A549 (cell line): ENCODE measurements around the gene SPP1. TPM values are rescaled to one million over a fixed set of nuclear protein-coding genes. Genes with fewer than 3 reads are reported as not detected.

ENCODE experiments used
- ATAC-seq, 2 experiments: fragments of 200-7000 bp in 1 of 2; fragments of >200 bp in 1 of 2; cut with Nextera tagmentation in 1 of 2; cut with Tn5 transposase in 1 of 2; 3 replicates each; pipeline versions ENCODE4 v1.8.0 to v1.9.1; 2018 to 2020; ENCODE audit warnings: mild to moderate bottlenecking in 1 of 2, moderate library complexity in 1 of 2
- CTCF ChIA-PET: fragments of 300-600 bp; sonication (Branson Sonifier 250); formaldehyde crosslinking; extraction: SDS; loops from one replicate; lab custom pipeline; 2021; ENCODE audit warnings: antibody characterized with exemption, inconsistent platforms; lab: Yijun Ruan, JAX
- POLR2A ChIA-PET: fragments of 350-600 bp; formaldehyde crosslinking; extraction: SDS; loops from one replicate; lab custom pipeline; 2021; ENCODE audit warnings: antibody characterized with exemption, inconsistent platforms; lab: Yijun Ruan, JAX
- DNase-seq, 2 experiments: peaks; one replicate each; pipeline versions ENCODE4 v3.0.0 to v3.0.0-alpha.2; 2011 to 2016; ENCODE audit warnings: low read depth in 1 of 2, low spot score in 1 of 2
- FAIRE-seq: peaks from 2 replicates; lab custom pipeline; 2011; peaks lifted over from hg19 to GRCh38; lab: Jason Lieb, UNC
- H3K27ac ChIP-seq, 2 experiments: fragments of >200 bp; sonication (Bioruptor Twin); formaldehyde crosslinking; 3 replicates each; pipeline ENCODE4 v1.5.1; 2016 to 2017
- H3K4me1 ChIP-seq: fragments of >200 bp; sonication (Bioruptor Twin); formaldehyde crosslinking; 3 replicates; pipeline ENCODE4 v1.6.1; 2016
- H3K4me2 ChIP-seq: fragments of >200 bp; sonication (Bioruptor Twin); formaldehyde crosslinking; 3 replicates; pipeline ENCODE4 v1.6.1; 2016
- H3K4me3 ChIP-seq: fragments of >200 bp; sonication (Bioruptor Twin); formaldehyde crosslinking; 3 replicates; pipeline ENCODE4 v1.5.1; 2016
- H3K9me3 ChIP-seq: fragments of >200 bp; sonication (Bioruptor Twin); formaldehyde crosslinking; 3 replicates; pipeline ENCODE4 v1.6.1; 2016
- CEBPB ChIP-seq, 2 experiments: fragments of >200 bp in 1 of 2; sonication (Bioruptor Twin) in 1 of 2; formaldehyde crosslinking in 1 of 2; IDR thresholded peaks; 2 replicates each; pipeline ENCODE4 v1.6.1; 2012 to 2016
- CHD4 ChIP-seq: fragments of 200-600 bp; sonication (generic); IDR thresholded peaks from 2 replicates; pipeline ENCODE4 v1.6.1; 2016; ENCODE audit warnings: antibody characterized with exemption, mild to moderate bottlenecking, borderline replicate concordance
- ESRRA ChIP-seq: fragments of 150-350 bp; IDR thresholded peaks from 2 replicates; pipeline ENCODE4 v1.6.1; 2014; ENCODE audit warnings: mild to moderate bottlenecking, low read length, borderline replicate concordance
- FOSB ChIP-seq: fragments of 250-450 bp; sonication (Bioruptor Pico); IDR thresholded peaks from 2 replicates; pipeline ENCODE4 v1.5.0; 2020; ENCODE audit warnings: mild to moderate bottlenecking, moderate library complexity
- FOSL2 ChIP-seq, 2 experiments: fragments of 450-650 bp in 1 of 2; fragments of >200 bp in 1 of 2; sonication (Bioruptor Twin) in 1 of 2; formaldehyde crosslinking; IDR thresholded peaks; 2 replicates each; pipeline versions ENCODE4 v1.5.0 to v1.6.1; 2016 to 2020; ENCODE audit warnings: mild to moderate bottlenecking in 1 of 2, moderate library complexity in 1 of 2
- GATA3 ChIP-seq: IDR thresholded peaks from 2 replicates; pipeline ENCODE4 v1.6.1; 2012; ENCODE audit warnings: borderline replicate concordance
- HDAC2 ChIP-seq: fragments of 200-600 bp; sonication (generic); IDR thresholded peaks from 2 replicates; pipeline ENCODE4 v1.6.1; 2016
- HES2 ChIP-seq: fragments of >200 bp; sonication (Bioruptor Twin); formaldehyde crosslinking; IDR thresholded peaks from 2 replicates; pipeline ENCODE4 v1.6.1; 2016
- HEYL ChIP-seq: fragments of 250-450 bp; sonication (Bioruptor Pico); IDR thresholded peaks from 2 replicates; pipeline ENCODE4 v1.8.0; 2021; ENCODE audit warnings: mild to moderate bottlenecking, moderate library complexity
- HOXA7 ChIP-seq: fragments of 250-450 bp; sonication (Bioruptor Pico); IDR thresholded peaks from 2 replicates; pipeline ENCODE4 v1.5.0; 2020; ENCODE audit warnings: mild to moderate bottlenecking, moderate library complexity
- HOXB5 ChIP-seq: fragments of 250-450 bp; sonication (Bioruptor Pico); IDR thresholded peaks from 2 replicates; pipeline ENCODE4 v1.5.0; 2020; ENCODE audit warnings: mild to moderate bottlenecking, moderate library complexity
- JUN ChIP-seq, 2 experiments: fragments of >200 bp; sonication (Bioruptor Twin); formaldehyde crosslinking; IDR thresholded peaks; 2 replicates in 1 of 2; 3 replicates in 1 of 2; pipeline ENCODE4 v1.6.1; 2016 to 2017
- JUNB ChIP-seq: fragments of >200 bp; sonication (Bioruptor Twin); formaldehyde crosslinking; IDR thresholded peaks from 2 replicates; pipeline ENCODE4 v1.6.1; 2016
- MAX ChIP-seq: IDR thresholded peaks from 2 replicates; pipeline ENCODE4 v1.6.1; 2012
- MAZ ChIP-seq: fragments of 150-350 bp; IDR thresholded peaks from 2 replicates; pipeline ENCODE4 v1.6.1; 2014; ENCODE audit warnings: antibody characterized with exemption, low read depth, low read length, borderline replicate concordance
- NPAS2 ChIP-seq: fragments of 250-450 bp; sonication (Bioruptor Pico); IDR thresholded peaks from 2 replicates; pipeline ENCODE4 v1.8.0; 2022; ENCODE audit warnings: mild to moderate bottlenecking, moderate library complexity, borderline replicate concordance
- NR3C1 ChIP-seq: fragments of >200 bp; sonication (Bioruptor Twin); formaldehyde crosslinking; IDR thresholded peaks from 3 replicates; pipeline ENCODE4 v1.6.1; 2017
- PBX3 ChIP-seq: IDR thresholded peaks from 2 replicates; pipeline ENCODE4 v1.6.1; 2012
- PHF8 ChIP-seq: fragments of 200-600 bp; sonication (generic); IDR thresholded peaks from 2 replicates; pipeline ENCODE4 v1.6.1; 2016; ENCODE audit warnings: low read depth, mild to moderate bottlenecking, antibody characterized with exemption, moderate library complexity, borderline replicate concordance
- POLR2A ChIP-seq: IDR thresholded peaks from 2 replicates; pipeline ENCODE4 v1.6.1; 2012; ENCODE audit warnings: mild to moderate bottlenecking, low read length
- RAD21 ChIP-seq, 2 experiments: fragments of >200 bp in 1 of 2; sonication (Bioruptor Twin) in 1 of 2; formaldehyde crosslinking in 1 of 2; IDR thresholded peaks in 1 of 2; conservative IDR thresholded peaks in 1 of 2; 2 replicates in 1 of 2; 3 replicates in 1 of 2; pipeline ENCODE4 v1.6.1; 2012 to 2018; ENCODE audit warnings: inconsistent platforms in 1 of 2
- RARB ChIP-seq: fragments of 250-450 bp; sonication (Bioruptor Pico); IDR thresholded peaks from 2 replicates; pipeline ENCODE4 v1.8.0; 2021; ENCODE audit warnings: mild to moderate bottlenecking, moderate library complexity
- RCOR1 ChIP-seq: fragments of 150-350 bp; IDR thresholded peaks from 2 replicates; pipeline ENCODE4 v1.6.1; 2014; ENCODE audit warnings: antibody characterized with exemption, low read length, low read depth
- RFX5 ChIP-seq: fragments of 450-650 bp; IDR thresholded peaks from 2 replicates; pipeline ENCODE4 v1.7.1; 2014; ENCODE audit warnings: antibody characterized with exemption, mild to moderate bottlenecking, moderate library complexity
- TFCP2L1 ChIP-seq: fragments of 250-450 bp; sonication (Bioruptor Pico); IDR thresholded peaks from 2 replicates; pipeline ENCODE4 v1.5.0; 2021; ENCODE audit warnings: mild to moderate bottlenecking
- TP53 ChIP-seq: fragments of 250-450 bp; sonication (Bioruptor Pico); IDR thresholded peaks from 2 replicates; pipeline ENCODE4 v1.5.0; 2021; ENCODE audit warnings: mild to moderate bottlenecking, moderate library complexity
- ZC3H11A ChIP-seq: fragments of 450-650 bp; IDR thresholded peaks from 2 replicates; pipeline ENCODE4 v1.6.1; 2014; ENCODE audit warnings: antibody characterized with exemption, mild to moderate bottlenecking
- ZFP36 ChIP-seq: fragments of 450-650 bp; IDR thresholded peaks from 2 replicates; pipeline ENCODE4 v1.6.1; 2014; ENCODE audit warnings: borderline replicate concordance; ENCODE audit not compliant: partially characterized antibody
- ZSCAN20 ChIP-seq: fragments of 250-450 bp; sonication (Bioruptor Pico); IDR thresholded peaks from 2 replicates; pipeline ENCODE4 v1.8.0; 2022; ENCODE audit warnings: mild to moderate bottlenecking, moderate library complexity
- WGBS: methylation state at CpG from one replicate; pipeline ENCODE4 v1.1.6; 2017; ENCODE audit errors: missing lambda C conversion rate; 5-methylcytosine and 5-hydroxymethylcytosine counted together
- polyA plus RNA-seq, 4 experiments: library from polyadenylated mRNA; depleted of rRNA in 3 of 4; stranded (reverse); fragments of >200 nt; fragmentation: RNase III in 1 of 4; extraction: RNeasy Plus Mini Kit Qiagen cat#74134 plus additional on column Dnase treatment in 1 of 4; gene quantifications; 2 replicates in 3 of 4; 3 replicates in 1 of 4; pipeline ENCODE4 v1.2.3, GENCODE V29; 2011 to 2017

The SPP1 gene
- polyA plus RNA-seq, 2 of the 4 experiments (the other 2 are of a cell fraction), result 226 to 415 TPM

GRCh38 chr4:88001871-88002270, 26.4 kb downstream of the SPP1 start:
- Histone ChIP-seq H3K27ac (no peak overlapping the region), H3K4me2 (no peak overlapping the region), H3K9me3 (no peaks in the 10 kb centered on the region), H3K4me3 (no peak overlapping the region), H3K4me1 (0 out of 3 replicates have a peak, but pooled peaks cover 2% of the 10 kb centered on the region)
- 61% methylated on average over 3 of the region's 3 CpGs for WGBS
- POLR2A ChIA-PET, result no interaction called here
- CTCF ChIA-PET, result interaction anchor here (0.6 to 1.5 kb wide), 5 partner anchors 31 to 704 kb away, joined by 3 to 4 read pairs (median 3); no protein-coding TSS in a partner anchor
- TF ChIP-seq HOXA7 (CRISPR knock-in tag) (no peak), MAX (no peak), HEYL (CRISPR knock-in tag) (no peak), ESRRA (no peak), GATA3 (no peak), NR3C1 (no peak), PHF8 (no peak), HES2 (no peak), CHD4 (no peak), RCOR1 (no peak), ZFP36 (no peak), JUN (IDR thresholded peaks at IDR 0.05) (no peak), JUNB (no peak), RFX5 (no peak), ZC3H11A (no peak), POLR2A (no peak), ZSCAN20 (CRISPR knock-in tag) (no peak), PBX3 (no peak), RARB (no peak), HDAC2 (no peak)
- DNase-seq (no peak), FAIRE-seq (no peak), ATAC-seq (no peak)

- TF ChIP-seq JUN (IDR thresholded peaks at IDR 0.05), result no peak
- TF ChIP-seq FOSB, result no peak
- no peak for TF ChIP-seq CEBPB (IDR thresholded peaks at IDR 0.05)
- no peak for TF ChIP-seq CHD4
- TF ChIP-seq ESRRA, result no peak
- TF ChIP-seq TP53 (CRISPR knock-in tag), result no peak
- TF ChIP-seq HOXB5 (CRISPR knock-in tag), result no peak
- no peak for TF ChIP-seq TFCP2L1 (CRISPR knock-in tag)
- TF ChIP-seq NPAS2 (CRISPR knock-in tag), result no peak
- TF ChIP-seq RAD21 (conservative IDR thresholded peaks at IDR 0.05 in 1 of 2, IDR thresholded peaks at IDR 0.05 in 1 of 2), result no peak
- no peak for TF ChIP-seq FOSL2 (IDR thresholded peaks at IDR 0.05)
- no peak for TF ChIP-seq FOSL2 (CRISPR knock-in tag; IDR thresholded peaks at IDR 0.05)
- no peak for TF ChIP-seq MAZ
- DNase-seq (peak in 1 of 2 experiments; percentile 18), FAIRE-seq (no peak), ATAC-seq (no peak)
- 83% methylated on average over 4 of the region's 4 CpGs for WGBS
- CTCF ChIA-PET, result no interaction called here
- Histone ChIP-seq H3K4me2 (no peak overlapping the region), H3K9me3 (no peaks in the 10 kb centered on the region), H3K4me1 (0 out of 3 replicates have a peak, but pooled peaks cover 3% of the 10 kb centered on the region), H3K4me3 (no peak overlapping the region), H3K27ac (no peak overlapping the region)
- POLR2A ChIA-PET, result no interaction called here
Observed at GRCh38 chr4:88002786-88003185, 27.3 kb downstream of the SPP1 start.
